ENCODE measurements around the gene PPP2R1B.

GRCh38 chr11:111793863-111794262, 27.7 kb upstream of the PPP2R1B start:
- no peak for TF ChIP-seq CTCF (IDR thresholded peaks at IDR 0.05; ENCODE audit: insufficient read depth, low read length)
- no peak for TF ChIP-seq POLR2AphosphoS5 (IDR thresholded peaks at IDR 0.05; ENCODE audit: low read depth)
- TF ChIP-seq REST (IDR thresholded peaks at IDR 0.05; ENCODE audit: insufficient replicate concordance, low read depth), result no peak
- TF ChIP-seq SPI1 (IDR thresholded peaks at IDR 0.05; ENCODE audit: borderline replicate concordance, low read depth), result no peak

Data from HL-60 (cell line).